ENCODE data around the gene TBPL1. TPM values are rescaled to one million over a fixed set of nuclear protein-coding genes. Genes with fewer than 3 reads are reported as not detected.
"Not testable (repeated sequence)": the region's sequence is repeated elsewhere in the genome, so short reads cannot be mapped to it uniquely, and the experiment has no call there.

The TBPL1 gene
- total RNA-seq, 1 donor from 2014 or later = 21.4 TPM

- DNase-seq (ENCODE audit: low read depth in 2 of 2) = no peak
Observed at GRCh38 chr6:133953634-133954415, 801 bp downstream of the TBPL1 start.

GRCh38 chr6:133954657-133955576, 1.9 kb downstream of the TBPL1 start:
- DNase-seq (ENCODE audit: low read depth in 2 of 2) = no peak

GRCh38 chr6:133955582-133956415, 2.8 kb downstream of the TBPL1 start:
- DNase-seq (ENCODE audit: low read depth in 2 of 2) = no peak

DNA sequence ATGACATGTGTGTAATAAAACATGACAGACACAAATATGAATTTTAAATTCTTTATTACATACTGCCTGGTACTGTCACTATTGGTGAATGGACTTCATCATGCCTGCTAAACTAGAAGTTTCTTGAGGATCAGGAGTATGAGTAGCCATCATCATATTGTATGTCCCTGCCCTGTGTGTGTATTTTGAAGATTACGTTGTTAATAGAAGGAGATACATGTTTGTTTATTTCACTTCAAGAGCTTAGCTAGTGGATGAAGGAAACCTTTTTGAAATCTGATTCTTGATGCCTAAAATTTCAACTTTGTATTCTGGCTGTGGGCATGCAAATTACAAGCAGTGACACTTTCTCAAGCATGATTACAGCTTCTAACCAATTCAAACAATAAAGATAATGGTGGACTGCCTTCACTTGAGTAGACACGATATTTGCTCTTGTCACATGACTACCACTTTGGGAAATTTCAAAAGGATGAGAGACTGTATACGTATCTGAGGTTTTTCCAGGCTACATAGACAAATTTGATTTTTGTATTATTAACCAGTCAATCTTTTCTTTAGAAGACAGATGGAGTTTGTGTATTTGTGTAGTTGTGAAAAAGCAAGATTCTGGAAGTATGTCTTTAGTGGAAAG, 3.5 kb downstream of the TBPL1 start:
- DNase-seq (ENCODE audit: low read depth in 2 of 2) = no peak

GRCh38 chr6:133957227-133957626, 4.2 kb downstream of the TBPL1 start:
- no peak for DNase-seq (ENCODE audit: low read depth in 2 of 2)

DNA sequence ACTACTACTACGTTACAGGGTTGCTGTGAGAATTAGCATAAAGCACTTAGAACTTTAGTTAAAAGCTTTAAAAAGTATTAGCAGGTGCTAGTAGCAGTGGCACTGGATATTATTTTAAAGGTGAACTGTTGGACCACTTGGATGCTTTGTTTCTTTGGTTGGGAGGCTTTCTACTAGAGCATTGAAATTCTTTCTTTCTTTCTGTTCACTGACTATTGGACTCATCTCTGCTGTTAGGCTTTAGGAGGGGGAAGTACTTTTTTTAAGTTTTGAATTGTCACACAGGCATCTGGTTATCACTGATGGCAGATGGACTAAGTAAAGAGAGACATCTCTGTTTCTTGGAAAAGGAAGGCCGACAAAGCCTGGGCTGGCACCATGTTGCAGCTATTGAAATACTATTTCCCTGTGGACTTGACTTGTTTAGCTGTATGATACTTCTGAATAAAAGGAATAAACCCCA, 4.8 kb downstream of the TBPL1 start:
- no peak for DNase-seq (ENCODE audit: low read depth in 2 of 2)

- DNase-seq (ENCODE audit: low read depth in 2 of 2) = peak; percentile 28 to 40
Observed at GRCh38 chr6:133958791-133959190, 5.8 kb downstream of the TBPL1 start.

GRCh38 chr6:133959667-133960368, 6.8 kb downstream of the TBPL1 start:
- no peak for DNase-seq (ENCODE audit: low read depth in 2 of 2)

GRCh38 chr6:133961831-133962230, 8.8 kb downstream of the TBPL1 start:
- no peak for DNase-seq (ENCODE audit: low read depth in 2 of 2)

- DNase-seq (ENCODE audit: low read depth in 2 of 2) = peak in 1 of 2 donors; percentile 49
Observed at GRCh38 chr6:133964052-133964451, 11.0 kb downstream of the TBPL1 start.

GRCh38 chr6:133964702-133965101, 11.7 kb downstream of the TBPL1 start:
- DNase-seq (ENCODE audit: low read depth in 2 of 2) = no peak

DNA sequence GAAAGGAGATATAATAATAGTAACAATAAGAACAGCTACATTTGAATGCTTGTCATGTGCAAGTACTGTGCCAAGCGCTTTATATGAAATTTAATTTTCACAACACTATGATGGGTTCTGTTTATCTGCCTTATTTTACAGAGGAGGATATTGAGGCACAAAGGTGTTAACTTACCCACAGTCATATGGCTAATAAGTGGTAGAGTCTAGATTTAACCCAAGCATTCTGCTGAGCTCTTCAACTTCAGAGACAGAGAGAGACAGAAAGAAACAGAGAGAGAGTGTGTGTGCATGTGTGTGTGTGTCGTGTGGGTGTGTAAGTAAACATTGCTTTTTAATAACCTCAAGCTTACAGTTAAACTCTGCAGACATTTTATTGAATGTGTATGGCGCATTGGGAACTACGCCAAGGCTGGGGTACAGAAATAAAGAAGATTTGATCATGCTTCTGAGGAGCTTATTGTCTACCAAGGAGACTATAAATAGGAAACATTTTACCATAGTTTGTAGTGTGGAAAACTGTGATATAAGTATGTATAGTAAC, 12.9 kb downstream of the TBPL1 start:
- DNase-seq (ENCODE audit: low read depth in 2 of 2) = no peak

DNA sequence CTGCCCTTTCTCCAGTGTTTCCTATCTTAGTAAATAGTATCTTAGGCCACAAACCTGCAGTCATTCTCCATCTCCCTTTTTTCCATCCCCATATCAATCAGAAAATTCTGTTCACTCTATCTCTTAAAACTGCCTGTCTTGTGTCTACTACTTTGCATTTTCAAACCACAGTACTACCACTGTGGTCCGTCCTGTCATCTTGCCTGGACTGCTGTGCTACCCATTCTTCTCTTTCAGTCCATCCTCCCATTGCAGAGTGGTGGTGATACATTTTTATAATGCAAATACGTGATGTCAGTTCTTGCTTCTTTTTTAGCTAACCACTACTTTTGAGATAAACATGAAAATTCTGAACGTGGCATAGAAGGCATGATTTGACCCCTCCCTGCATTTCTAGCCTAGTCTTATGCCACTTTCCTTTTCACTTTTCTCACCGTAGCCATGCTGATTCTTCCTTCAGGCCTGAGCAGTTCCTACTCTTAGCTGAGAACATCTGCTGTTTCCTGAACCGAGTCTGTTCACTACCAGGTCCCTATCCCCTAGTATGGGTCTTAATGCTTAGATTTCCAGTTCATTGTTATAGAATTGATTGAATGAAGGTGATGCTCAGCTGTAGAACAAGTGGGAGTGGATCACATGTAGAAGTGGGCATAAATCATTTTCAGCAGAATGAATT, 13.8 kb downstream of the TBPL1 start:
- no peak for DNase-seq (ENCODE audit: low read depth in 2 of 2)

DNA sequence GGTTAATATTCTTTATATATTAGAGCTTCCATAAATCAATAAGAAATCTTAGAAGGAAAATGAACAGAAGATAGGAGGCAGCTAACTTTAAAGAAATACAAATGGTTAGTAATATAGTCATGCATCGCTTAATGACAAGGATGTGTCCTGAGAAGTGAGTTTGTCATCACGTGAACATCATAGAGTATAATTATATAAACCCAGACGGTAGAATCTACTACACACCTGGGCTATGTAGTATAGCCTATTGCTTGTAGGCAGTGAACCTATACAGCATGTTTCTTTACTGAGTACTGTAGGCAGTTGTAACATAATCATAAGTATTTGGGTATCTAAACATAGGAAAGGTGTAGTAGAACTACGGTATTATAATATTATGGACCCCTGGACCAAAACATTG, 14.3 kb downstream of the TBPL1 start:
- DNase-seq (ENCODE audit: low read depth in 2 of 2) = no peak

DNA sequence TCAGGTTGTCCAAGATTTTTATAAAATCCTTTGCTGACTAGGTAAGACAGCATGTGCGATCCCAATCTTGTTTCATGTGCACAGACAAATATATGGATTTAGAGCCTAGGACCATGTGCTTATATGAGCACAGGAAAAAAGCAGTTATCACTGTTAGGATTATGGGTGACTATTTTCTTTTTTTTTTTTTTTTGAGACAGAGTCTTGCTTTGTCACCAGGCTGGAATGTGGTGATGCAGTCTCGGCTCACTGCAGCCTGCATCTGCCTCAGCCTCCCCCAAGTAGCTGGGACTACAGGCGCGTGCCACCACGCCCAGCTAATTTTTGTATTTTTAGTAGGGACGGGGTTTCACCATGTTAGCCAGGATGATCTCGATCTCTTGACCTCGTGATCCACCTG, 14.8 kb downstream of the TBPL1 start:
- DNase-seq (ENCODE audit: low read depth in 2 of 2) = not testable (repeated sequence)

DNA sequence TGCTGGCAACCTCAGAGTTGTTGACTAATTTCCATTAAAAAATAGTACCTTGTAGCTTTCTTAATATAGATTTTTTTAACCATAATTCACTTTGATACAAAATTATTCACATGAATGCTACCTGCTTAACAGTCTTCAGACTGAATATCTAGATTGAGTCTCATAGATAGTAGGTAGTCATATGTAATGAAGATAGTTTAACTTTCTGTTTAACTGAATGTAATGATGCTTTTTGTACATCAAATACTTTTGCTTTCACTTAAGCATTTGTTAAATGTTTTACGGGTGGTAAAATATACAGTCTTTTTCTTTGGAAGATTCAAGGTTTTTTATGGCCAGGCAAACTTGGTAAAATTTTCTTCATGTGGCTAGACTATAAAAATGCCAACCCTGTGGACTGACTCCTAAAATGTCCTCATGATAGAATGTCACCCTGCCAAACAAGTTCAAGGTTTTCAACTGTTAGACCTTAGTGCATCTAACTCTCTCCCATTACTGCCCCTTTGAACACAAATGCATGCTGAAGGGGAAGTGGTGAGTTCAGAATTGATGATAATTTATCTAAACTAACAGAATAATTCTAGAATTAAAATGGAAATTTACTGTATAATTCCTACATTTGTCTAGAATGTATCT, 16.4 kb downstream of the TBPL1 start:
- DNase-seq (ENCODE audit: low read depth in 2 of 2) = no peak

DNA sequence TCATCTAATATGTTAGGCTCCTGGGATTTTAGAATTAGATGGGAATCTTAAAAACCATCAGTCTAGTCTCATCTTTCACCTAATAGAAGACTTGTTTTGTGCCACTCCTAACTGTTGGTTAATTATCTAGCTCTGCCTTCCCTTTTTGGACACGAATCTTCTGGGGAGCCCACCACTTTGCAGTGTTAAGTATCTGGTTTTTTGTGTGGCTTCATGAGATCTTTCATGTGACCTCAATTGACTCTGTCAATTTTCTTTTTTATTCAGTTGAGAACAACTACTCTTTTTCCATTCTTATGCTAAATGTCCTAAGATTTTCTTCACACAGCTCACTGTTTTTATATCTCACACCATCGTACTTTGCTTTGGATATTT, 16.9 kb downstream of the TBPL1 start:
- DNase-seq (ENCODE audit: low read depth in 2 of 2) = no peak

DNA sequence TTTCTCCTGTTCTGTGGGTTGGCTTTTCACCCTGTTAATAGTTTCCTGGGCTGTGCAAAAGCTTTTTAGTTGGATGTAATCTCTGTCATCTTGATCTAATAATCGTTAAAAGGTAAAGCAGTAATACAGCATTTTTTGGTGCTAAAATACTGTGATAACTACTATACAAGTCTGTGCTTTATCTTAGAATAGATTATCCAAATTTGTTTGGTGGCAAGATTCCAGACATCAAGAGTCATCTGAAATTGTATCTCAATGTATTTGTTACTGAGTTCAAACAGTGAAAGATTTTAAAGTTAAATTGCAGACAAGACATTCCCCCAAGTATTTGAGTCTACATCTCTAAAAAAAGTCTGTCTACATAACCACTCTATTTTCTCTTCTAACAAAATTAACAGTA, 18.8 kb downstream of the TBPL1 start:
- DNase-seq (ENCODE audit: low read depth in 2 of 2) = no peak

GRCh38 chr6:133972388-133972787, 19.4 kb downstream of the TBPL1 start:
- peak in 1 of 2 donors; percentile 24 for DNase-seq (ENCODE audit: low read depth in 2 of 2)
